ENCODE measurements around the gene MUC5B. TPM values are rescaled to one million over a fixed set of nuclear protein-coding genes. Genes with fewer than 3 reads are reported as not detected.

Gene MUC5B
- total and polyA plus RNA-seq, 3 donors from 2014 or later, result 0.45 to 0.87 (median 0.50) TPM

DNA sequence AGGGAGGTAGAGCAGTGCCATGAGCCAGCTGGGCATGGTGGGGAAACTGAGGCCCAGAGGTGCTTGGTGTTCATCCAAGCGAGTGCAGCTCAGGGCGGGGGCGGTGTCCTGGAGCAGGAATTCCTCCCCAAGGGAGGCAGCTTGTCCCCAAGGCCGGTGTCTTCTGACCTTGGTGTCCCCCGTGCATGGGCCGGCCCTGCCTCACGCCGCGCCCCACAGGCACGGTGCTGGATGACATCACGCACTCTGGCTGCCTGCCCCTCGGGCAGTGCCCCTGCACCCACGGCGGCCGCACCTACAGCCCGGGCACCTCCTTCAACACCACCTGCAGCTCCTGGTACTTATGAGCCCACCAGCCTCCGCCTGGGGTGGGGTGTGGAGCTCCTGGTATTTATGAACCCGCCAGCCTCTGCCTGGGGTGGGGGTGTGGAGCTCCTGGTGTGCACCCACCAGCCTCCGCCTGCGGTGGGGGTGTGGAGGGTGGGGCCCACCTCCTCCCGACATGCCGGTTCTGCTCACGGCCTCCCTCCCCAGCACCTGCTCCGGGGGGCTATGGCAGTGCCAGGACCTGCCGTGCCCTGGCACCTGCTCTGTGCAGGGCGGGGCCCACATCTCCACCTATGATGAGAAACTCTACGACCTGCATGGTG, 6.7 kb downstream of the MUC5B start:
- no peak for DNase-seq
- intact Hi-C loops (cut with DNase I; ENCODE audit: low total_unique reads), result no loop called here
- no peaks in the 10 kb centered on the region for H3K27me3 ChIP-seq
- no peak for TF ChIP-seq POLR2A (IDR thresholded peaks at IDR 0.05)
- TF ChIP-seq, protein P1, sequence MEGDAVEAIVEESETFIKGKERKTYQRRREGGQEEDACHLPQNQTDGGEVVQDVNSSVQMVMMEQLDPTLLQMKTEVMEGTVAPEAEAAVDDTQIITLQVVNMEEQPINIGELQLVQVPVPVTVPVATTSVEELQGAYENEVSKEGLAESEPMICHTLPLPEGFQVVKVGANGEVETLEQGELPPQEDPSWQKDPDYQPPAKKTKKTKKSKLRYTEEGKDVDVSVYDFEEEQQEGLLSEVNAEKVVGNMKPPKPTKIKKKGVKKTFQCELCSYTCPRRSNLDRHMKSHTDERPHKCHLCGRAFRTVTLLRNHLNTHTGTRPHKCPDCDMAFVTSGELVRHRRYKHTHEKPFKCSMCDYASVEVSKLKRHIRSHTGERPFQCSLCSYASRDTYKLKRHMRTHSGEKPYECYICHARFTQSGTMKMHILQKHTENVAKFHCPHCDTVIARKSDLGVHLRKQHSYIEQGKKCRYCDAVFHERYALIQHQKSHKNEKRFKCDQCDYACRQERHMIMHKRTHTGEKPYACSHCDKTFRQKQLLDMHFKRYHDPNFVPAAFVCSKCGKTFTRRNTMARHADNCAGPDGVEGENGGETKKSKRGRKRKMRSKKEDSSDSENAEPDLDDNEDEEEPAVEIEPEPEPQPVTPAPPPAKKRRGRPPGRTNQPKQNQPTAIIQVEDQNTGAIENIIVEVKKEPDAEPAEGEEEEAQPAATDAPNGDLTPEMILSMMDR (IDR thresholded peaks at IDR 0.05), result no peak
- H3K27ac ChIP-seq, result no peak overlapping the region
- H3K4me3 ChIP-seq, result no peak overlapping the region
- no peaks in the 10 kb centered on the region for H3K9me3 ChIP-seq
- no peaks in the 10 kb centered on the region for H3K4me1 ChIP-seq
- no peaks in the 10 kb centered on the region for H3K36me3 ChIP-seq (ENCODE audit: low read depth, missing control alignments)
- 82 to 93% methylated on average over 7 to 24 of the region's 27 CpGs for WGBS, 2 donors

DNA sequence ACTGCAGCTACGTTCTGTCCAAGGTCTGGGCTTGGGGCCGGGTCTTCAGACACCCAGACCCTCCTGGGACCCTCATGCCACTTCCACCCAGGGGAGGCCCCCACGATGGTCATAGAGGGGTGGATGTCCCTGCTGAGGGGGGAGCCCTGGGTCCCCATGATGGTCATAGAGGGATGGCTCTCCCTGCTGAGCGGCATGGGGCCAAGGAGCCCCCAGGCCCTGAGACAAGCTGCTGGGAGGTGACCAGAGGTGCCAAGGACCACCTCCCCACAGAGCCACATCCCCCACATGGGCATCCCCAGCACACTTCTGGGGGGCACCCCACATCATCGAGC, 7.2 kb downstream of the MUC5B start:
- Histone ChIP-seq H3K27me3 (no peaks in the 10 kb centered on the region), H3K4me3 (no peak overlapping the region), H3K36me3 (ENCODE audit: low read depth, missing control alignments) (no peaks in the 10 kb centered on the region), H3K9me3 (no peaks in the 10 kb centered on the region), H3K4me1 (no peaks in the 10 kb centered on the region), H3K27ac (no peak overlapping the region)
- TF ChIP-seq POLR2A (IDR thresholded peaks at IDR 0.05), result no peak
- TF ChIP-seq, protein P1 (IDR thresholded peaks at IDR 0.05), result no peak
- intact Hi-C loops (cut with DNase I; ENCODE audit: low total_unique reads), result no loop called here
- 89% methylated on average over 5 of the region's 5 CpGs; no CpG with 5 or more reads in 1 of the 2 donors for WGBS, 2 donors
- no peak for DNase-seq

DNA sequence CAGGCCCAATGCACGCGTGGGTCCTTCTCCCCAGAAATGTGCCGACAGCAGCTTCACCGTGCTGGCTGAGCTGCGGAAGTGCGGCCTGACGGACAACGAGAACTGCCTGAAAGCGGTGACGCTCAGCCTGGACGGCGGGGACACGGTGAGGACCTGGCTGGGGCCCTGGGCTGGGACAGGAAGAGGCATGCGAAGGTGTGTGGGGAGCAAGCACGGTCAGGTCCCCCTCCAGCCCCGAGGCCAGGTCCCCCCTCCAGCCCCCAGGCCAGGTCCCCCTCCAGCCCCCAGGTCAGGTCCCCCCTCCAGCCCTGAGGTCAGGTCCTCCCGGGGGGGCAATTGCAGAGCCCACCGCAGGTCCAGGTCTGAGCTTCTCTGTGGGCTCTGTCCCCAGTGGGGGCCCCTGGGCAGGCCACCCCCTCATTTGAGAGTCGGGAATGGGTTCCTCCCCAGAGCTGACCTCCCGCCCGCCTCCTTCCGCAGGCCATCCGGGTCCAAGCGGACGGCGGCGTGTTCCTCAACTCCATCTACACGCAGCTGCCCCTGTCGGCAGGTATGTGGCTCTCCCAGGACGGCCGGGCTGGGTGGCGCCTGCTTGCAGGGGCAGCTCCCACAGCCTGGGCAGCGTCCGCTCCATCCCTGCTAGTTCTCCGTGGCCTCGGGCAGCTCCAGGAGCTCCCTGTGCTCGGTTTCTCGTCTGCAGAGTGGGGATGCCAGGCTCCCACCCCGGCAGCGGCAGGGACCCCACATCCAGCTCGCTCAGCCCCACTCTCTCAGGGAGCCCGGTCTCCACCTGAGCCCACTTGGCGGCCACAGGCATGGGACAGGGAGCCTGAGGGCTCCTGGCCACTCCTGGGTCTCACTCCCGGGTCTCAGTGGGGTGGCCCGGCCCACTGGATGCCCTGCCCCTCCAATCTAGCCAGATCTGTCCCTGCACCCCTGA, 7.9 kb downstream of the MUC5B start:
- intact Hi-C loops (cut with DNase I; ENCODE audit: low total_unique reads), result no loop called here
- no peak for DNase-seq

DNA sequence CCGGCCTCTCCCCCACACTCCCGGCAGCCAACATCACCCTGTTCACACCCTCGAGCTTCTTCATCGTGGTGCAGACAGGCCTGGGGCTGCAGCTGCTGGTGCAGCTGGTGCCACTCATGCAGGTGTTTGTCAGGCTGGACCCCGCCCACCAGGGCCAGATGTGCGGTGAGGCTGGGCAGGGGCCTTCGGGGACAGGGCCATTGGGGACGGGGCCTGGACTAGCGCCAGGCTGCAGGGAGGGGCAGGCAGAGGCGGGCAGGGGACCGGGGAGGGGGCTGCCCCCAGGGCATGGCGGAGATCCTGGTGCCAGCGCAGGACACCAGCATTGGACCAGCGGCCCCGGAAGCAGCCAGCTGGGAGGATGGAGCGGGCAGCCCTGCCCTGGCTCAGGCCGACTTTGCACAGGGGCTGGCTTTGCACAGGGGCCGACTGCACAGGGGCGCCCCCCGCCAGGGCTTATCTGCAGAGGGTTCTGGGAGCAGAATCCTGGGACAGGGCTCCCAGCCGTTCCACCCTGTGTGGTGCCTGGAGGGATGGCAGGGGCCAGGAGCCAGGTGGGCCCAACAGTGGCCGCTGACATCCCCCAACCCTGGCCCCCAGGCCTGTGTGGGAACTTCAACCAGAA, 8.6 kb downstream of the MUC5B start:
- no peaks in the 10 kb centered on the region for H3K4me1 ChIP-seq
- TF ChIP-seq, protein P1 (IDR thresholded peaks at IDR 0.05), result no peak
- TF ChIP-seq POLR2A (IDR thresholded peaks at IDR 0.05), result no peak
- no peaks in the 10 kb centered on the region for H3K9me3 ChIP-seq
- no peaks in the 10 kb centered on the region for H3K36me3 ChIP-seq (ENCODE audit: low read depth, missing control alignments)
- intact Hi-C loops (cut with DNase I; ENCODE audit: low total_unique reads), result no loop called here
- no peak overlapping the region for H3K27ac ChIP-seq
- no peak overlapping the region for H3K4me3 ChIP-seq
- WGBS, 2 donors, result 60 to 74% methylated on average over 2 to 22 of the region's 22 CpGs
- no peaks in the 10 kb centered on the region for H3K27me3 ChIP-seq
- no peak for DNase-seq

More for the DNA sequence above, 7.9 kb downstream of the MUC5B start:
- Histone ChIP-seq H3K4me1 (no peaks in the 10 kb centered on the region), H3K9me3 (no peaks in the 10 kb centered on the region), H3K27me3 (no peaks in the 10 kb centered on the region), H3K27ac (no peak overlapping the region), H3K4me3 (no peak overlapping the region), H3K36me3 (ENCODE audit: low read depth, missing control alignments) (no peaks in the 10 kb centered on the region)
- 77 to 84% methylated on average over 15 to 45 of the region's 45 CpGs for WGBS, 2 donors
- TF ChIP-seq, protein P1 (IDR thresholded peaks at IDR 0.05), result no peak
- TF ChIP-seq POLR2A (IDR thresholded peaks at IDR 0.05), result no peak

All from testis (tissue), 3 donors.